Measurements from ENCODE around the gene STK36.

STK36 gene

DNA sequence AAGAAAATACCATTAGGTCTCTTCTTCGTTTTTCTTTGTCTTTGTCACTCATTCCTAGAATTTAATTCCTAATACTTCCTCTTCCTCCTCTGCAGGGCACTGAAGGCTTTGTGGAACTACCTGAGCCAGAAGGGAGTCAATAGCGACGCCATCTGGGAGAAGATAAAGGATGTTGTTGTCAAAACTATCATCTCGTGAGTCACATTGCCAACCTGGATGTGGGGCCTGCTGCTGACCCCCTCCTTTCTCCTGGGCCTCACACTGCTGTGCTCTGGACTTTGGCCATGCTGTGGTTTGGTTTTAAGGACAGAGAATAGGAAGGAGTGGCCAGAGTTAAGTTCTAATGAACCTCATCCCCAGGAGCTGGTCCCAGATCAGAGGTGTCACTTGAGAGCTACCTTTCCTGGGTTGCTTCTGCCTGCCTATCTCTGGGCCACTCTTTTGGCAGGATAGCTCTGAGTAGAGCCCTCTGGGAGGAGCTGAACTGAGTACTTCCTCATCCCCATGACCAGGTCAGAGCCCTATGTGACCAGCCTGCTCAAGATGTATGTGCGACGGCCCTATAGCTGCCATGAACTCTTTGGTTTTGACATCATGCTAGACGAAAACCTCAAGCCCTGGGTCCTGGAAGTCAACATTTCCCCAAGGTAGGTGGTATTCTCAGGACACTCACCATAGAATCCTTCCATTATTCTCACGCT is 77.0 kb downstream of the STK36 start:
- no peak for DNase-seq

All from right forelimb (tissue), 1 donor.